HEK293 (cell line): ENCODE measurements around the gene ATP7B.

Experiments
- CTCF ChIA-PET: fragments of 350-600 bp; formaldehyde crosslinking; extraction: SDS; loops from one replicate; lab custom pipeline; 2021; ENCODE audit warnings: antibody characterized with exemption; lab: Yijun Ruan, JAX
- POLR2A ChIA-PET: fragments of 300-600 bp; formaldehyde crosslinking; extraction: SDS; loops from one replicate; lab custom pipeline; 2020; ENCODE audit warnings: antibody characterized with exemption, inconsistent platforms; lab: Yijun Ruan, JAX
- H3K27ac ChIP-seq: fragments of 200-500 bp; sonication (Bioruptor generic); 2 replicates; pipeline ENCODE4 v1.5.1; 2014; ENCODE audit warnings: low read depth, low read length, control low read depth, inconsistent platforms; ENCODE audit errors: extremely low read depth
- H3K36me3 ChIP-seq, 2 experiments: fragments of 200-500 bp in 1 of 2; sonication (Bioruptor generic) in 1 of 2; 1 replicate in 1 of 2; 2 replicates in 1 of 2; pipeline ENCODE4 v1.5.1; 2014 to 2017; ENCODE audit warnings: inconsistent platforms in 2 of 2, low read length in 2 of 2; ENCODE audit not compliant: control insufficient read depth in 2 of 2, insufficient read depth in 1 of 2
- H3K4me1 ChIP-seq: fragments of 200-500 bp; sonication (Bioruptor generic); 2 replicates; pipeline ENCODE4 v1.5.1; 2014; ENCODE audit warnings: mild to moderate bottlenecking, low read length, inconsistent platforms; ENCODE audit not compliant: control insufficient read depth, insufficient read depth
- H3K4me3 ChIP-seq: 2 replicates; pipeline ENCODE4 v1.5.1; 2011; ENCODE audit warnings: low read depth, mild to moderate bottlenecking, control low read depth, low read length, moderate library complexity
- H3K9me3 ChIP-seq: fragments of 200-500 bp; sonication (Bioruptor generic); 2 replicates; pipeline ENCODE4 v1.5.1; 2014; ENCODE audit warnings: low read depth, low read length, inconsistent platforms; ENCODE audit not compliant: control insufficient read depth, insufficient read depth
- FEZF1 ChIP-seq: fragments of 450-650 bp; formaldehyde crosslinking; IDR thresholded peaks from 2 replicates; pipeline ENCODE4 v1.5.1; 2016; ENCODE audit warnings: missing biosample characterization, missing genetic modification characterization
- HOXA7 ChIP-seq: sonication (generic); formaldehyde crosslinking; IDR thresholded peaks from 2 replicates; pipeline ENCODE4 v1.8.1; 2022; ENCODE audit warnings: missing genetic modification reagents, borderline replicate concordance
- MZF1 ChIP-seq: fragments of 450-650 bp; formaldehyde crosslinking; IDR thresholded peaks from 2 replicates; pipeline ENCODE4 v1.5.1; 2017; ENCODE audit warnings: missing biosample characterization, missing genetic modification characterization, borderline replicate concordance
- OSR2 ChIP-seq: fragments of 450-650 bp; formaldehyde crosslinking; IDR thresholded peaks from 2 replicates; pipeline ENCODE4 v1.5.1; 2016; ENCODE audit warnings: missing biosample characterization, missing genetic modification characterization
- PRDM6 ChIP-seq: fragments of 450-650 bp; formaldehyde crosslinking; IDR thresholded peaks from 2 replicates; pipeline ENCODE4 v1.5.1; 2017; ENCODE audit warnings: missing biosample characterization, missing genetic modification characterization
- SETDB1 ChIP-seq: IDR thresholded peaks from one replicate; pipeline ENCODE4 v1.6.1; 2017; ENCODE audit warnings: mild to moderate bottlenecking, low read length, moderate library complexity, mixed read lengths; ENCODE audit not compliant: insufficient read length
- ZBTB10 ChIP-seq: fragments of 450-650 bp; formaldehyde crosslinking; IDR thresholded peaks from 2 replicates; pipeline ENCODE4 v1.5.1; 2016; ENCODE audit warnings: missing biosample characterization, missing genetic modification characterization
- ZBTB8A ChIP-seq: fragments of 450-650 bp; formaldehyde crosslinking; IDR thresholded peaks from 2 replicates; pipeline ENCODE4 v1.5.1; 2016; ENCODE audit warnings: missing biosample characterization, missing genetic modification characterization
- ZFP3 ChIP-seq: fragments of 450-650 bp; formaldehyde crosslinking; IDR thresholded peaks from 2 replicates; pipeline ENCODE4 v1.5.1; 2016; ENCODE audit warnings: low read depth, missing biosample characterization, missing genetic modification characterization
- ZNF10 ChIP-seq: fragments of 450-650 bp; formaldehyde crosslinking; IDR thresholded peaks from 2 replicates; pipeline ENCODE4 v1.5.1; 2017; ENCODE audit warnings: missing biosample characterization, missing genetic modification characterization
- ZNF132 ChIP-seq: fragments of 450-650 bp; formaldehyde crosslinking; IDR thresholded peaks from 2 replicates; pipeline ENCODE4 v1.5.1; 2017; ENCODE audit warnings: missing biosample characterization, missing genetic modification characterization, borderline replicate concordance
- ZNF18 ChIP-seq: fragments of 450-650 bp; formaldehyde crosslinking; IDR thresholded peaks from 2 replicates; pipeline ENCODE4 v1.5.1; 2016; ENCODE audit warnings: missing biosample characterization, missing genetic modification characterization
- ZNF341 ChIP-seq: fragments of 450-650 bp; formaldehyde crosslinking; IDR thresholded peaks from 2 replicates; pipeline ENCODE4; 2016; ENCODE audit warnings: low read depth, missing biosample characterization, missing genetic modification characterization
- ZNF677 ChIP-seq: fragments of 450-650 bp; IDR thresholded peaks from 2 replicates; pipeline ENCODE4 v1.5.0; 2018; ENCODE audit warnings: missing biosample characterization, mild to moderate bottlenecking, missing genetic modification characterization, moderate library complexity
- TF ChIP-seq, protein P1 (sequence below): fragments of 450-650 bp; IDR thresholded peaks from 2 replicates; pipeline ENCODE4 v1.5.1; 2018; ENCODE audit warnings: missing biosample characterization, mild to moderate bottlenecking, missing genetic modification characterization

The ATP7B gene

GRCh38 chr13:52036037-52036436 is 24.8 kb upstream of the ATP7B start:
- Histone ChIP-seq H3K36me3 (no peaks in the 10 kb centered on the region), H3K4me1 (no peaks in the 10 kb centered on the region), H3K9me3 (no peaks in the 10 kb centered on the region), H3K4me3 (no peak overlapping the region), H3K27ac (no peak overlapping the region)
- TF ChIP-seq ZNF132 = no peak
- TF ChIP-seq ZNF18 = no peak
- no peak for TF ChIP-seq HOXA7
- CTCF ChIA-PET = no interaction called here
- POLR2A ChIA-PET = no interaction called here

- Histone ChIP-seq H3K27ac (no peak overlapping the region), H3K4me1 (no peaks in the 10 kb centered on the region), H3K36me3 (no peaks in the 10 kb centered on the region), H3K9me3 (no peaks in the 10 kb centered on the region), H3K4me3 (no peak overlapping the region)
- ChIA-PET POLR2A (no interaction called here), CTCF (interaction anchor here (0.5 to 0.6 kb wide), 2 partner anchors 33 to 51 kb away, joined by 3 to 4 read pairs; no protein-coding TSS in a partner anchor)
- TF ChIP-seq ZBTB8A = no peak
- no peak for TF ChIP-seq MZF1 (tag by site-specific recombination)
- TF ChIP-seq ZNF677 (tag by site-specific recombination) = no peak
- TF ChIP-seq ZBTB10 = no peak
- TF ChIP-seq ZFP3 (tag by site-specific recombination) = no peak
- no peak for TF ChIP-seq OSR2 (tag by site-specific recombination)
- no peak for TF ChIP-seq ZNF10
- peak; percentile 63; the same call in 1 of the 2 replicates for TF ChIP-seq PRDM6 (tag by site-specific recombination)
- TF ChIP-seq, protein P1, sequence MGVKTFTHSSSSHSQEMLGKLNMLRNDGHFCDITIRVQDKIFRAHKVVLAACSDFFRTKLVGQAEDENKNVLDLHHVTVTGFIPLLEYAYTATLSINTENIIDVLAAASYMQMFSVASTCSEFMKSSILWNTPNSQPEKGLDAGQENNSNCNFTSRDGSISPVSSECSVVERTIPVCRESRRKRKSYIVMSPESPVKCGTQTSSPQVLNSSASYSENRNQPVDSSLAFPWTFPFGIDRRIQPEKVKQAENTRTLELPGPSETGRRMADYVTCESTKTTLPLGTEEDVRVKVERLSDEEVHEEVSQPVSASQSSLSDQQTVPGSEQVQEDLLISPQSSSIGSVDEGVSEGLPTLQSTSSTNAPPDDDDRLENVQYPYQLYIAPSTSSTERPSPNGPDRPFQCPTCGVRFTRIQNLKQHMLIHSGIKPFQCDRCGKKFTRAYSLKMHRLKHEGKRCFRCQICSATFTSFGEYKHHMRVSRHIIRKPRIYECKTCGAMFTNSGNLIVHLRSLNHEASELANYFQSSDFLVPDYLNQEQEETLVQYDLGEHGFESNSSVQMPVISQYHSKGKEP = peak; percentile 70; the same call in 1 of the 2 replicates
- peak; percentile 32; the same call in 1 of the 2 replicates for TF ChIP-seq FEZF1 (tag by site-specific recombination)
- TF ChIP-seq SETDB1 = peak; percentile 38
- no peak for TF ChIP-seq ZNF341 (tag by site-specific recombination)
Observed at GRCh38 chr13:52034616-52035226, 23.5 kb upstream of the ATP7B start.
